GM18502 (cell line): ENCODE results near the gene SRSF3.
"Not testable (repeated sequence)": the region's sequence is repeated elsewhere in the genome, so short reads cannot be mapped to it uniquely, and the experiment has no call there.

ENCODE experiments used
- ATAC-seq: cut with Tn5 transposase; IDR thresholded peaks from one replicate; pipeline ENCODE4 v1.9.1; 2021; ENCODE audit warnings: mild to moderate bottlenecking; ENCODE audit not compliant: unreplicated experiment, poor library complexity

Gene SRSF3

GRCh38 chr6:36601818-36602217, 7.7 kb downstream of the SRSF3 start:
- ATAC-seq: not testable (repeated sequence)

- no peak for ATAC-seq
These were observed 9.3 kb downstream of the SRSF3 start for GRCh38 chr6:36603222-36604089.

GRCh38 chr6:36604090-36605060, 10.2 kb downstream of the SRSF3 start:
- ATAC-seq: no peak

- ATAC-seq: no peak
These were observed 11.0 kb downstream of the SRSF3 start for GRCh38 chr6:36605143-36605542.

GRCh38 chr6:36605560-36606391, 11.6 kb downstream of the SRSF3 start:
- no peak for ATAC-seq

- ATAC-seq: not testable (repeated sequence)
These were observed 13.1 kb downstream of the SRSF3 start for GRCh38 chr6:36607305-36607682.

GRCh38 chr6:36607683-36608386, 13.7 kb downstream of the SRSF3 start:
- ATAC-seq: no peak

- ATAC-seq: no peak
These were observed 14.8 kb downstream of the SRSF3 start for GRCh38 chr6:36608788-36609563.

GRCh38 chr6:36609582-36609981, 15.4 kb downstream of the SRSF3 start:
- no peak for ATAC-seq

GRCh38 chr6:36610041-36610955, 16.1 kb downstream of the SRSF3 start:
- no peak for ATAC-seq

GRCh38 chr6:36610956-36611336, 16.8 kb downstream of the SRSF3 start:
- ATAC-seq: no peak

- not testable (repeated sequence) for ATAC-seq
These were observed 17.5 kb downstream of the SRSF3 start for GRCh38 chr6:36611679-36612078.

- no peak for ATAC-seq
These were observed 18.0 kb downstream of the SRSF3 start for GRCh38 chr6:36612101-36612625.

GRCh38 chr6:36613200-36613995, 19.2 kb downstream of the SRSF3 start:
- no peak for ATAC-seq

- no peak for ATAC-seq
These were observed 21.0 kb downstream of the SRSF3 start for GRCh38 chr6:36615018-36615761.

- ATAC-seq: no peak
These were observed 22.8 kb downstream of the SRSF3 start for GRCh38 chr6:36616893-36617521.
